ENCODE data around the gene SHISA9. TPM values are rescaled to one million over a fixed set of nuclear protein-coding genes. Genes with fewer than 3 reads are reported as not detected.
"Not testable (repeated sequence)": the region's sequence is repeated elsewhere in the genome, so short reads cannot be mapped to it uniquely, and the experiment has no call there.

The SHISA9 gene
- total and polyA plus RNA-seq, 7 donors, result under 0.01 to 8.6 (median 3.1) TPM

GRCh38 chr16:12907670-12908233 lies 6.4 kb downstream of the SHISA9 start:
- H3K27ac ChIP-seq, result no peak overlapping the region
- WGBS, 2 donors, result 57 to 60% methylated on average over 5 of the region's 5 CpGs
- H3K4me1 ChIP-seq, result peaks cover 0 to 14% (median 6%) of the 10 kb centered on the region in 4 donors
- H3K4me3 ChIP-seq, result no peak overlapping the region
- intact Hi-C loops (cut with DNase I), result no loop called here
- DNase-seq, result no peak
- TF ChIP-seq POLR2A (IDR thresholded peaks at IDR 0.05) (no peak), EP300 (IDR thresholded peaks at IDR 0.05) (no peak), POLR2AphosphoS5 (IDR thresholded peaks at IDR 0.05) (no peak)
- TF ChIP-seq, protein P1, sequence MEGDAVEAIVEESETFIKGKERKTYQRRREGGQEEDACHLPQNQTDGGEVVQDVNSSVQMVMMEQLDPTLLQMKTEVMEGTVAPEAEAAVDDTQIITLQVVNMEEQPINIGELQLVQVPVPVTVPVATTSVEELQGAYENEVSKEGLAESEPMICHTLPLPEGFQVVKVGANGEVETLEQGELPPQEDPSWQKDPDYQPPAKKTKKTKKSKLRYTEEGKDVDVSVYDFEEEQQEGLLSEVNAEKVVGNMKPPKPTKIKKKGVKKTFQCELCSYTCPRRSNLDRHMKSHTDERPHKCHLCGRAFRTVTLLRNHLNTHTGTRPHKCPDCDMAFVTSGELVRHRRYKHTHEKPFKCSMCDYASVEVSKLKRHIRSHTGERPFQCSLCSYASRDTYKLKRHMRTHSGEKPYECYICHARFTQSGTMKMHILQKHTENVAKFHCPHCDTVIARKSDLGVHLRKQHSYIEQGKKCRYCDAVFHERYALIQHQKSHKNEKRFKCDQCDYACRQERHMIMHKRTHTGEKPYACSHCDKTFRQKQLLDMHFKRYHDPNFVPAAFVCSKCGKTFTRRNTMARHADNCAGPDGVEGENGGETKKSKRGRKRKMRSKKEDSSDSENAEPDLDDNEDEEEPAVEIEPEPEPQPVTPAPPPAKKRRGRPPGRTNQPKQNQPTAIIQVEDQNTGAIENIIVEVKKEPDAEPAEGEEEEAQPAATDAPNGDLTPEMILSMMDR (IDR thresholded peaks at IDR 0.05), result no peak
- peaks cover 11 to 30% (median 16%) of the 10 kb centered on the region in 3 donors for H3K27me3 ChIP-seq
- no peaks in the 10 kb centered on the region for H3K36me3 ChIP-seq
- H3K9me3 ChIP-seq, result no peaks in the 10 kb centered on the region

DNA sequence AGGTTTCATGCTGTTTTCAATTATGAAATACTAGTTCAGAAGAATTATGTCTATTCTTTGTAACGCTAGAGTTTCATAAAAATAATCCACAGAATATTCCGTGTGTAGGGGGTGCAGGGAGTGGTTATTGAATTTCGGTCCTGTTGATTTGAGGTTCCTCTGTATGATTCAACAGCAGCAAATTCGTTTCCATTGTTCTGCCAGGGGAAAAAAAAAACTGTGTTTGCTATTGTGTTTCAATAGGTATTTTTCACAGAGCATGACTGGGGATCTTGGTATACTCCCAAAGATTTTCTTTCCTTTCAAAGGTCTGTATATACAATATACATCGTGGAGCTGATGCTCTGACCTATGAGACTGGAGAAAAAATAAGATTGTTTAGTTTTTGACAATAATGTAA lies 15.8 kb downstream of the SHISA9 start:
- intact Hi-C loops (cut with DNase I), result no loop called here
- no peaks in the 10 kb centered on the region for H3K4me1 ChIP-seq
- TF ChIP-seq, protein P1 (IDR thresholded peaks at IDR 0.05), result no peak
- no peak for TF ChIP-seq POLR2AphosphoS5 (IDR thresholded peaks at IDR 0.05)
- no peak for TF ChIP-seq EP300 (IDR thresholded peaks at IDR 0.05)
- no peak for TF ChIP-seq POLR2A (IDR thresholded peaks at IDR 0.05)
- no peaks in the 10 kb centered on the region for H3K36me3 ChIP-seq
- no peak overlapping the region for H3K4me3 ChIP-seq
- no peak overlapping the region for H3K27ac ChIP-seq
- 66 to 73% methylated on average over 5 of the region's 5 CpGs for WGBS, 2 donors
- no peaks in the 10 kb centered on the region for H3K27me3 ChIP-seq
- no peak for DNase-seq
- no peaks in the 10 kb centered on the region for H3K9me3 ChIP-seq

DNA sequence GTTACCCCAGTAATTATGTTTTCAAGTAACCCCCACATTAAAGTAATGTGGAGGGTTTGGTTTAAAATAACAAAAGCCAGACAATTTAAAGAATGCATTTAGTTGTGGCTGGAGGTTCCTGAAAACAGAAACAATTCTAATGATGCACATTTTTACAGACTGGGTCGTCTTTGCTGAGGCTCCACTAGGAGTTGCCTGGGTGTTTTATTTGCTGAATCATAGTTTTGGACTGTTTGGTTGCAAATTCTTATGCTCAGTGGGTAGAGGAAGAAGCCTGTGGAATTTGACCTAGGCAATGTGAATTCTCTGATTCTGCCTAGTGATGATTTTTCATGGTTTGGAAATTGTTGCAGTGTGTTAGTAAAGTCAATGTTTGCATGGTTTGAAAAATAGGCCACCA lies 16.3 kb downstream of the SHISA9 start:
- no peaks in the 10 kb centered on the region for H3K9me3 ChIP-seq
- no peak for DNase-seq
- H3K4me1 ChIP-seq, result no peaks in the 10 kb centered on the region
- H3K36me3 ChIP-seq, result no peaks in the 10 kb centered on the region
- no peak overlapping the region for H3K27ac ChIP-seq
- TF ChIP-seq, protein P1 (IDR thresholded peaks at IDR 0.05), result no peak
- no peak for TF ChIP-seq POLR2A (IDR thresholded peaks at IDR 0.05)
- no peak for TF ChIP-seq POLR2AphosphoS5 (IDR thresholded peaks at IDR 0.05)
- TF ChIP-seq EP300 (IDR thresholded peaks at IDR 0.05), result no peak
- WGBS, 2 donors, result 39 to 41% methylated on average over 1 of the region's 1 CpG
- no peak overlapping the region for H3K4me3 ChIP-seq
- no peaks in the 10 kb centered on the region for H3K27me3 ChIP-seq
- intact Hi-C loops (cut with DNase I), result no loop called here

- 42 to 45% methylated on average over 4 of the region's 4 CpGs for WGBS, 2 donors
- Histone ChIP-seq H3K9me3 (no peaks in the 10 kb centered on the region), H3K4me3 (no peak overlapping the region), H3K4me1 (no peaks in the 10 kb centered on the region), H3K27me3 (no peaks in the 10 kb centered on the region), H3K36me3 (no peaks in the 10 kb centered on the region), H3K27ac (no peak overlapping the region)
- DNase-seq, result no peak
- no peak for TF ChIP-seq EP300 (IDR thresholded peaks at IDR 0.05)
- TF ChIP-seq POLR2AphosphoS5 (IDR thresholded peaks at IDR 0.05), result no peak
- no peak for TF ChIP-seq POLR2A (IDR thresholded peaks at IDR 0.05)
- TF ChIP-seq, protein P1 (IDR thresholded peaks at IDR 0.05), result no peak
- intact Hi-C loops (cut with DNase I), result no loop called here
These were observed 19.3 kb downstream of the SHISA9 start for GRCh38 chr16:12920739-12921138.

GRCh38 chr16:12923640-12924039 lies 22.2 kb downstream of the SHISA9 start:
- H3K27me3 ChIP-seq; H3K4me3 ChIP-seq; intact Hi-C loops (cut with DNase I); DNase-seq; H3K27ac ChIP-seq; H3K9me3 ChIP-seq; H3K4me1 ChIP-seq; H3K36me3 ChIP-seq: not testable (repeated sequence)
- 88 to 90% methylated on average over 6 of the region's 6 CpGs for WGBS, 2 donors
